ENCODE results near the gene C16orf95. TPM values are rescaled to one million over a fixed set of nuclear protein-coding genes. Genes with fewer than 3 reads are reported as not detected.

C16orf95 gene
- total RNA-seq, 1 donor = 4.0 TPM

DNA sequence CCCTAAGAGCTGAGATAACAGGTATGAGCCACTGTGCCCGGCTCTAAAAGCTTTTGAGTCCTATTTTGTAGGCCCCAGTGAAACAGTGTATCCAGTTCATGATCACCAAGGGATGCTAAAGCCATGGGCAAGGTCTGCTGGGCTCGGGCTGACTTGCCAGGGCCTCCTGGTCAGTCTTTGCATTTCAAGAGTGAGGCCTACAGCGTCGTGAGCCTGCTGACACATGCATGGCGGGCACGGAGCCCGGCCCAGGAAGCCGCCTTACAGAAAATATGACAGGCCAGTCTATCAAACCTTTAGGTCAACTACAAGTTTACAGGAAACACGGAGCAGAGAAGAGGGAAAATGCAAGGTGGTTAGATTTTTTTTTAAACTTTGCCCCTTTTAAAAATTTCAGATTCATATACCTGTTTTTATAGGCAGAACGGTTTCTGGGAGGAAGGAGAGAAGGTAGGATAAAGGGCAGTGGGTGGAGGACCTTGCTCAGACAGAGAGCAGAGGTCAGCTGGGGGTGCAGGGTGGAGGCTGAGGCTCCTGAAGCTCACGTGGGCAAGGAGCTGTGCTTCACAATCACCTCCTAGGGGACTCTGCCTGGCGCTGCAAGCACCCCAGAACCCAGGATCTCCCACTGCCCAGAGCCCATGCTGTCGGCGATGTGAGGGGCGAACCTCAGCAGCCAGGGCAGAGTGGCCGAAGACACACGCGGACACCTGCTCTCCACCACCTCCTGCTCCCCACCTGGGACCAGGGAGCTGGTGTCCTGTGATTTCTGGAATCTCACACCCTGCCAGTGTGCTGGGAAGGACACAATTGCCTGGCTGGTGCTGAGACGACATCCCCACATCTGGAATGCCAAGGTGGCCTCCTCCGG lies 21.3 kb downstream of the C16orf95 start:
- Histone ChIP-seq H2AFZ (ENCODE audit: low read length) (no peak overlapping the region), H3K4me3 (ENCODE audit: insufficient read depth, low read length) (no peak overlapping the region), H3K4me1 (ENCODE audit: insufficient read depth, low read length) (no peaks in the 10 kb centered on the region), H3K36me3 (ENCODE audit: insufficient read depth, low read length) (no peaks in the 10 kb centered on the region), H3K79me2 (ENCODE audit: insufficient read depth, low read length) (no peaks in the 10 kb centered on the region), H3K4me2 (ENCODE audit: insufficient read depth, low read length) (no peak overlapping the region), H3K27ac (ENCODE audit: low read depth, low read length) (no peak overlapping the region), H4K20me1 (ENCODE audit: insufficient read depth, low read length) (no peaks in the 10 kb centered on the region), H3K9me3 (ENCODE audit: low read depth, low read length) (peaks cover 4% of the 10 kb centered on the region), H3K27me3 (ENCODE audit: insufficient read depth, low read length) (no peaks in the 10 kb centered on the region)
- DNase-seq (ENCODE audit: insufficient read length, low spot score, missing footprints) = peak; percentile 53
- TF ChIP-seq, protein P1, sequence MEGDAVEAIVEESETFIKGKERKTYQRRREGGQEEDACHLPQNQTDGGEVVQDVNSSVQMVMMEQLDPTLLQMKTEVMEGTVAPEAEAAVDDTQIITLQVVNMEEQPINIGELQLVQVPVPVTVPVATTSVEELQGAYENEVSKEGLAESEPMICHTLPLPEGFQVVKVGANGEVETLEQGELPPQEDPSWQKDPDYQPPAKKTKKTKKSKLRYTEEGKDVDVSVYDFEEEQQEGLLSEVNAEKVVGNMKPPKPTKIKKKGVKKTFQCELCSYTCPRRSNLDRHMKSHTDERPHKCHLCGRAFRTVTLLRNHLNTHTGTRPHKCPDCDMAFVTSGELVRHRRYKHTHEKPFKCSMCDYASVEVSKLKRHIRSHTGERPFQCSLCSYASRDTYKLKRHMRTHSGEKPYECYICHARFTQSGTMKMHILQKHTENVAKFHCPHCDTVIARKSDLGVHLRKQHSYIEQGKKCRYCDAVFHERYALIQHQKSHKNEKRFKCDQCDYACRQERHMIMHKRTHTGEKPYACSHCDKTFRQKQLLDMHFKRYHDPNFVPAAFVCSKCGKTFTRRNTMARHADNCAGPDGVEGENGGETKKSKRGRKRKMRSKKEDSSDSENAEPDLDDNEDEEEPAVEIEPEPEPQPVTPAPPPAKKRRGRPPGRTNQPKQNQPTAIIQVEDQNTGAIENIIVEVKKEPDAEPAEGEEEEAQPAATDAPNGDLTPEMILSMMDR (IDR thresholded peaks at IDR 0.05; ENCODE audit: extremely low read depth, low read depth, low read length) = no peak

DNA sequence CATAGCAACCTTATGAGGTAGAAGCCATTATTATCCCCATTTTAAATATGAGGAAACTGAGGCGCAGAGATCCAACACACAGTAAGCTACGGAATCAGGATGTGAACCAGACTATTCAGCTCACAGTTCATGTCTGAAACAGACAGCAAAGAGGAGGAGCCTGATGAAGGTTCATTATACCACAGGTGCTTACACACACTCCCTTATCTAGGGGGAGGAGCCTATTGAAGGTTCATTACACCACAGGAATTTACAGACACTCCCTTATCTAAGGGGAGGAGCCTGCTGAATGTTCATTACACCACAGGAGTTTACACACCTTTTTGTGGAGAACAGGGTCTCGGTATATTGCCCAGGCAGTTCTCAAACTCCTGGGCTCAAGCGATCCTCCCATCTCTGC lies 21.9 kb downstream of the C16orf95 start:
- TF ChIP-seq, protein P1 (IDR thresholded peaks at IDR 0.05; ENCODE audit: extremely low read depth, low read depth, low read length) = no peak
- H3K27me3 ChIP-seq (ENCODE audit: insufficient read depth, low read length) = no peaks in the 10 kb centered on the region
- no peak overlapping the region for H3K27ac ChIP-seq (ENCODE audit: low read depth, low read length)
- no peak overlapping the region for H3K4me2 ChIP-seq (ENCODE audit: insufficient read depth, low read length)
- DNase-seq (ENCODE audit: insufficient read length, low spot score, missing footprints) = peak; percentile 22
- peaks cover 4% of the 10 kb centered on the region for H3K9me3 ChIP-seq (ENCODE audit: low read depth, low read length)
- no peaks in the 10 kb centered on the region for H3K36me3 ChIP-seq (ENCODE audit: insufficient read depth, low read length)
- H3K4me1 ChIP-seq (ENCODE audit: insufficient read depth, low read length) = no peaks in the 10 kb centered on the region
- H2AFZ ChIP-seq (ENCODE audit: low read length) = no peak overlapping the region
- H3K4me3 ChIP-seq (ENCODE audit: insufficient read depth, low read length) = no peak overlapping the region
- H4K20me1 ChIP-seq (ENCODE audit: insufficient read depth, low read length) = no peaks in the 10 kb centered on the region
- H3K79me2 ChIP-seq (ENCODE audit: insufficient read depth, low read length) = no peaks in the 10 kb centered on the region

DNA sequence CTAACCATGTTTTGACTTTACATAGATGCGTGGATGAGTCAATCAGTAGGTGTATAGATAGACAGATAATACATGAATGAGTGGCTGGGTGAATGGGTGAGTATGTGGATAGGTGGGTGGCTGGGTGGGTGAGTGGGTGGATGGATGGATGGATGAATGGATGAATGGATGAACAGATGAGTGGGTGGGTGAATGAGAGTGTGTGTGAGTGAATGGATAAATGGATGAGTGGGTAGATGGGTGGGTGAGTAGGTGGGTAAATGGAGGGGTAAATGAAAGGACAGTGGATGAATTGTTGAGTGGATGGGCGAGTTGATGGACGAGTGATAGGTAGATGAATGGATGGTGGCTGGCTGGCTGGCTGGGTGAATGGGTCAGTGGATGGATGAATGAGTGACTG lies 23.2 kb downstream of the C16orf95 start:
- H4K20me1 ChIP-seq (ENCODE audit: insufficient read depth, low read length) = no peaks in the 10 kb centered on the region
- DNase-seq (ENCODE audit: insufficient read length, low spot score, missing footprints) = no peak
- TF ChIP-seq, protein P1 (IDR thresholded peaks at IDR 0.05; ENCODE audit: extremely low read depth, low read depth, low read length) = no peak

DNA sequence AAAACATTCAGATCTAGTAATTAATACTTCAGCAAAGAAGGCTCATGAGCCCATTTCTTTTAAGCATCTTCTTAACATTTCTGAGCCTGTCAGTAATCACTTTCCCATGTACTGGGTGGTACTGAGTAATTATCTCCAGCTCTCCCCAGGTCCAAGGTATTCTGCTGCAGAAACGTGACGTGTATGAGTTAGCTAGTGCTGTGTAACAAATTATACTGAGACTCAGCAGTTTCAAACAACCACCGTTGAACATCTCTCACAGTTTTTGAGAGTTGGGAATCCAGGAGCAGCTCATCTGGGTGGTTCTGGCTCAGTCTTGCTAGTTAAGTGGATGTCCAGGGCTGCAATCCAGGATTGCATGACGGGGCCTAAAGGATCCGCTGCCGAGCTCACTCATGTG lies 25.2 kb downstream of the C16orf95 start:
- H3K4me1 ChIP-seq (ENCODE audit: insufficient read depth, low read length) = no peaks in the 10 kb centered on the region
- TF ChIP-seq, protein P1 (IDR thresholded peaks at IDR 0.05; ENCODE audit: extremely low read depth, low read depth, low read length) = no peak

More for the DNA sequence above, 23.2 kb downstream of the C16orf95 start:
- Histone ChIP-seq H3K4me3 (ENCODE audit: insufficient read depth, low read length) (no peak overlapping the region), H3K4me2 (ENCODE audit: insufficient read depth, low read length) (no peak overlapping the region), H3K79me2 (ENCODE audit: insufficient read depth, low read length) (no peaks in the 10 kb centered on the region), H3K36me3 (ENCODE audit: insufficient read depth, low read length) (no peaks in the 10 kb centered on the region), H3K4me1 (ENCODE audit: insufficient read depth, low read length) (no peaks in the 10 kb centered on the region), H3K27me3 (ENCODE audit: insufficient read depth, low read length) (no peaks in the 10 kb centered on the region), H3K27ac (ENCODE audit: low read depth, low read length) (no peak overlapping the region), H3K9me3 (ENCODE audit: low read depth, low read length) (peaks cover 4% of the 10 kb centered on the region), H2AFZ (ENCODE audit: low read length) (no peak overlapping the region)

More for the DNA sequence above, 25.2 kb downstream of the C16orf95 start:
- Histone ChIP-seq H3K27me3 (ENCODE audit: insufficient read depth, low read length) (no peaks in the 10 kb centered on the region), H3K9me3 (ENCODE audit: low read depth, low read length) (peaks cover 4% of the 10 kb centered on the region), H3K4me2 (ENCODE audit: insufficient read depth, low read length) (no peak overlapping the region), H3K36me3 (ENCODE audit: insufficient read depth, low read length) (no peaks in the 10 kb centered on the region), H4K20me1 (ENCODE audit: insufficient read depth, low read length) (no peaks in the 10 kb centered on the region), H2AFZ (ENCODE audit: low read length) (no peak overlapping the region), H3K79me2 (ENCODE audit: insufficient read depth, low read length) (no peaks in the 10 kb centered on the region), H3K27ac (ENCODE audit: low read depth, low read length) (no peak overlapping the region), H3K4me3 (ENCODE audit: insufficient read depth, low read length) (no peak overlapping the region)
- no peak for DNase-seq (ENCODE audit: insufficient read length, low spot score, missing footprints)

Data from osteoblast (primary cell).